ENCODE results near the gene CMPK1. TPM values are rescaled to one million over a fixed set of nuclear protein-coding genes. Genes with fewer than 3 reads are reported as not detected.
"Not testable (repeated sequence)": the region's sequence is repeated elsewhere in the genome, so short reads cannot be mapped to it uniquely, and the experiment has no call there.

The CMPK1 gene
- total RNA-seq, 3 donors from 2014 or later = 104 to 116 (median 107) TPM

DNA sequence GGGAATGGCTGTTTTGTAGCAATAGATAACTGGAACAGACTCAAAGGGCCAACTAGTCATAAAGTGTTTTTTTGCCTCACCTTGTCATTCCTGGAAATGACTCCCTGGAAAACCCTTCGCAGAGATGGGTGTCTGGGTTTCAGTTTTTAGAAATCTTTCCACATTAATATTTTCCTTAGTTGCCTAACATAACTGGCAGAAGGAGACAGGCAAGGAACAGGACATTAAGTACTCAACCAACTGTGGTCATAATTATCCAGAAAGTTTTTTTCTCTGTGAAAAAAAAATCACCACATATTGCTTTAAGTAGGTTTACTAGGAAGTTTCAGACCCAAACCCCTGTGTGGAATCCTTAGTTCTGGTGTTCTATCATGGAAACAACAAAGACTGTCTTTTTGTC, 3.4 kb upstream of the CMPK1 start:
- Mint-ChIP-seq H3K4me3 (no peak overlapping the region), H3K36me3 (ENCODE audit: insufficient read depth) (no peaks in the 10 kb centered on the region), H3K9me3 (no peaks in the 10 kb centered on the region), H3K4me1 (ENCODE audit: low read depth) (peaks cover 6% of the 10 kb centered on the region), H3K27me3 (ENCODE audit: low read depth) (no peaks in the 10 kb centered on the region)
- ATAC-seq = no peak
- no peak for DNase-seq

DNA sequence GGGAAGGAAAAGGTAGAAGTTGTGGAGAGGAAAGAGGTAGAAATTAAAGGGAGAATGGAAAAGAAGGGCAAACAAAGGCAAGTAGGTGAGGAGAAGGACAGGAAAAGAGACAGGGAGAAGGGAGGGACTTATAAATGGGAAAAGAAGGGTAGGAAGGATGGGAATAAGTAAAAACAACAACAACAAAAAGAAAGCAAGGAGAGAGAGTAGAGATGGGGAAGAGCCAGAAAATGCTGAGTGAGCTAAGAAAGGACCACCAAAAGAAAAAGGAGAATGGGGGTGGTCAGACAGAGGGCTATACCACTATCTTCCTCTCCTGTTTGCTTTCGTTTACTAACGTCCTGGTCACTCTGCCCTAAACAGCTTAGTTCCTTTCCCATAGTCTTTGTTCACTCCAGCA, 1.7 kb upstream of the CMPK1 start:
- no peak overlapping the region for H3K4me3 Mint-ChIP-seq
- H3K4me1 Mint-ChIP-seq (ENCODE audit: low read depth) = peaks cover 12% of the 10 kb centered on the region
- no peaks in the 10 kb centered on the region for H3K36me3 Mint-ChIP-seq (ENCODE audit: insufficient read depth)
- no peaks in the 10 kb centered on the region for H3K9me3 Mint-ChIP-seq
- ATAC-seq = no peak
- H3K27me3 Mint-ChIP-seq (ENCODE audit: low read depth) = no peaks in the 10 kb centered on the region
- no peak for DNase-seq

DNA sequence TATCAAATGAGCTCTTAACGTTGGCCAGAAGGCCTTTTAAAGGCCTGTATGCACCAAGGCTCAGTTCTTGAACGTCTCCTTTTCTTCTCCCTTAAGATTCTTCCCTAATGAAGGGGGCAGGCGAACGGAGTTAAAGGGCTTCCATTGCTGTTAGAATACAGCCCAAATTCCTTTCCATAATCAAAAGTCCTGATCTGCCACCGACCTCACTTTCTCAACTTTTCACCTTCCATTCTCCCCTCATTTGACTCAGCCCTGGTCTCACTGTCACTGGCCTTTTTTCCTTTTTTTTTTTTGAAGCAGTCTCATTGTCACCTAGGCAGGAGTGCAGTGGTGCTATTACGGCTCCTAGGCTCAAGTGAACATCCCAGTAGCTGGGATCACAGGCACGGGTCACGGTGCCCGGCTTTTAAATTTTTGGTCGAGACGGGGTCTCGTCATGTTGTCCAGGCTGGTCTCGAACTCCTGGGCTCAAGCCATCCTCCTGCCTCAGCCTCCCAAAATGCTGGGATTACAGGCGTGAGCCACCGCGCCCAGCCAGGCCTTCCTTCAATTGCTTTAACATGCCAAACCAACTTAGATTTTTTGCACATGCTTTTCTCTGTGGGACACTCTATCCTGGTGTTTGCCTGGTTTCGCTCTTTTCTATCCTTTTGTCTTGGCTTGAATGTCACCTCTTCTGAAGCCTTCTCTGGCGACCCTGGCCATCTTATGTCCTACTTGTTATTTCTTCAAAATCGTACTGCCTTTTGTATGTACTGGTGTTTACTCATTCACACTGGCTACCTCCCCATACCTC, 612 bp upstream of the CMPK1 start:
- DNase-seq = no peak
- no peaks in the 10 kb centered on the region for H3K9me3 Mint-ChIP-seq
- H3K4me1 Mint-ChIP-seq (ENCODE audit: low read depth) = peaks cover 12% of the 10 kb centered on the region
- no peaks in the 10 kb centered on the region for H3K36me3 Mint-ChIP-seq (ENCODE audit: insufficient read depth)
- no peaks in the 10 kb centered on the region for H3K27me3 Mint-ChIP-seq (ENCODE audit: low read depth)
- no peak overlapping the region for H3K4me3 Mint-ChIP-seq
- no peak for ATAC-seq

DNA sequence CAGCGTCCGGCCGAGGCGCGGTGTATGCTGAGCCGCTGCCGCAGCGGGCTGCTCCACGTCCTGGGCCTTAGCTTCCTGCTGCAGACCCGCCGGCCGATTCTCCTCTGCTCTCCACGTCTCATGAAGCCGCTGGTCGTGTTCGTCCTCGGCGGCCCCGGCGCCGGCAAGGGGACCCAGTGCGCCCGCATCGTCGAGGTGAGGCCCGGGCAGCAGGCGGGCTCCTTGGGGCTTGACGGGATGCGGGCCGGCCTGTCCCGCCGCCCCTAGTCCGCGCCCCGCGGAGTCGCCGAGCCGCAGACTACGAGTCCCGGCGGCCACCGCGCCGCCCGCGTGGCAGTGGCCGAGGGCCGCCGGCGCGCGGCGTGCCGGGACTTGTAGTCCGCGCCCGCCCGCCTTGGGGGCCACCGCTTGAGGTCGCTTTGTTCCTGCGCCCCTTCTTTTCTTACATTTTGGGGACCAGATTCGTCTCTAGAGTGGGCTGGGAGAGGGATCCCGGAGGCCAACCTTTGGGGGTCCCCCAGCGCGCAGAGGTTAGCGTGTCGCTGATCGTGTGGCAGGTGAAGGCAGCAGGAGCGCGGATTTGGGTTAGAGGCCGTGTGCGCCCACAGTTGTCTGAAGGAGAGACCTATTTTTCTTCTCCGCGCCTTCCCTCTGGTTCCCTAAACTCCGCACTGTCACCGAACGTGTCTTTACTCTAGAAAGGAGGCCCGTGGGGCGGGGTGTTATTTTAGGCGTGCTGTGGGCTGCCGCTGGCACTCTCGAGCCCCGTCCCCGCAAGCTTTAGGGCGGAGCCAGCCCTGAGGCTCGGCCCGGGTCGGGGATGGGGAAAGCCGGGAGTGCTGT, 553 bp downstream of the CMPK1 start:
- Mint-ChIP-seq H3K27me3 (ENCODE audit: low read depth) (no peaks in the 10 kb centered on the region), H3K9me3 (no peaks in the 10 kb centered on the region), H3K4me1 (ENCODE audit: low read depth) (peaks cover 15% of the 10 kb centered on the region), H3K36me3 (ENCODE audit: insufficient read depth) (no peaks in the 10 kb centered on the region), H3K4me3 (peak overlapping the region; percentile 94)
- ATAC-seq = peak; percentile 94 to 95
- peak; percentile 64 for DNase-seq

DNA sequence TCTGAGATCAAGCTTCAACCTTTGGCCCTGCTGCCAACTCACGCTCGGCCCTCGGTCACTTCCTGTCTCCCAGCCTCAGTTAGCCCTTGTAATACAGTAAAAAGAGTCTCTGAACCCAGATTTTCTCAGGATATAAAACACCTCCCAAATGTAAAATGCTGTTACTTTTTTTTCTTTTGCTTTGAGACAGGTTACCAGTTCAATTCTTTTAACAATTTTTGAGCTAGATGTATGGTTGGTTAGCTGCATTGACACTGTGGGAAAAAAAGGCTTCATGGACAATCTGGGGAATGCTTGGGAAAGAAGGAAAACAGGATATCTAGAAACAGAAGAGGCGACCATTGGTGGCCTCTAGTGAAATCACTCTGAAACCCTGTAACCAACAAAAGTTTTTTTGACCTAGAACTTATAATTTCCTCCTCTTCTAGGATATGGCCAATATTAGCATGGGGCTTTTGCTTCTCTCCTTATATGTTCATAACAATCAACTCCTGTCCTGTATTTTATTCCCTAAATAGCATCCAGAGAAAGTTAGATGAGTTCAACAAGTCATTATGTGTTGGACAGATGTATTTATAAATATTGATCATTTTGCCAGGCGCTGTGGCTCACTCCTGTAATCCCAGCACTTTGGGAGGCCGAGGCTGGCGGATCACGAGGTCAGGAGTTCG, 1.3 kb downstream of the CMPK1 start:
- DNase-seq (no peak), ATAC-seq (no peak)
- Mint-ChIP-seq H3K4me1 (ENCODE audit: low read depth) (peaks cover 18% of the 10 kb centered on the region), H3K9me3 (no peaks in the 10 kb centered on the region), H3K27me3 (ENCODE audit: low read depth) (no peaks in the 10 kb centered on the region), H3K4me3 (peak overlapping the region; percentile 94), H3K36me3 (ENCODE audit: insufficient read depth) (no peaks in the 10 kb centered on the region)

DNA sequence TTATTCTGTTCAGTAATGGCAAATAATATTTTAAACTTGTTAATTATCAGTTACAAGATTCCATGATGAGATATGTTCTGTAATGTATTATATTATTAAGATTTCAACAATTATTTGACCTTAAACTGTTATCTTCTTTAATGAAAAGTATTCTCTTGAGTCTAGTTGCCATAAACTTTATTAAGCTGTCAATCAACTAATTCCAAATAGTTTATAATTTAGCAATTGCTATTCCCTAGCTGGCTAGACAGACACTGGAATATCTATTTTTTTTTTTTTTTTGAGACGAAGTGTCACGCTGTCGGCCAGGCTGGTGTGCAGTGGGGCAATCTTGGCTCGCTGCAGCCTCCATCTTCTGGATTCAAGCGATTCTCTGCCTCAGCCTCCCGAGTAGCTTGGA, 3.8 kb downstream of the CMPK1 start:
- Mint-ChIP-seq H3K27me3 (ENCODE audit: low read depth) (no peaks in the 10 kb centered on the region), H3K9me3 (no peaks in the 10 kb centered on the region), H3K4me3 (no peak overlapping the region), H3K4me1 (ENCODE audit: low read depth) (peaks cover 25% of the 10 kb centered on the region), H3K36me3 (ENCODE audit: insufficient read depth) (peaks cover 4% of the 10 kb centered on the region)
- ATAC-seq = no peak
- DNase-seq = no peak

DNA sequence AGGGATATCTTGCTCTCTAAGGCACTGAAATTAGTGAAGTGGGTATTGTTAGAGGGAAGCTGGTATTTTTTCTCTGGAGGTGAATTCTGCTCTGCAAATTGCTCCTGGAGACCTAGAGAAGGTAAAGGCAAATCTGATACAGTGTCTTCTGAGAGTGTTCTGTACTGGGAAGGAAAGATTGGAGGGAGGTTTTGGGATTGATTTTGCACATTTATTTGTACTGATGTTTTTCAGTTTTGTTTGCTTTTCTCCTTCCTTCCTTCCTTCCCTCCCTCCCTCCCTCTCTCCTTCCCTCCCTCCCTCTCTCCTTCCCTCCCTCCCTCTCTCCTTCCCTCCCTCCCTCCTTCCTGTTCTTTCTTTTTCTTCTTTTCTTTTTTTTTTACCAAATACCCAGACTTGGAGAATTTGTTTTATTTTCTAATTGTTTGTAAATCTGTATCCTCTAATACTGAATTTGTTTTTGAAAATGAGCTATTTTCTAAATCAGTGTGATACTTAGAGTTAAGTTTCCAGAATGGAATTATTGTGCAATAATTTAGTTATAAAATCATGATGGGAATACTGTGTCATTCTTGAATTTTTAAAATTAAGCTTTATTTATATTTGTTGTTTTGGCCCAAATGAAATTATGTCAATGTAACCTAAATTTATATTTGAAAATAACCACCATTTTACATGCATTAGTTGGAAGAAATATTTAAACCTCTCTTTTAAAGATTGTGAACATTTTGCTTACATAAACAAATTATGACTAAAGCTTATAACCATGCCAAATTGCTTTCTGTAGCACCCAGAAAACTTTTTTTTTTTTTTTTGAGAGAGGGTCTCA, 4.9 kb downstream of the CMPK1 start:
- Mint-ChIP-seq H3K4me3 (no peak overlapping the region), H3K27me3 (ENCODE audit: low read depth) (no peaks in the 10 kb centered on the region), H3K36me3 (ENCODE audit: insufficient read depth) (peaks cover 6% of the 10 kb centered on the region), H3K4me1 (ENCODE audit: low read depth) (peaks cover 25% of the 10 kb centered on the region), H3K9me3 (no peaks in the 10 kb centered on the region)
- ATAC-seq (no peak), DNase-seq (no peak)

DNA sequence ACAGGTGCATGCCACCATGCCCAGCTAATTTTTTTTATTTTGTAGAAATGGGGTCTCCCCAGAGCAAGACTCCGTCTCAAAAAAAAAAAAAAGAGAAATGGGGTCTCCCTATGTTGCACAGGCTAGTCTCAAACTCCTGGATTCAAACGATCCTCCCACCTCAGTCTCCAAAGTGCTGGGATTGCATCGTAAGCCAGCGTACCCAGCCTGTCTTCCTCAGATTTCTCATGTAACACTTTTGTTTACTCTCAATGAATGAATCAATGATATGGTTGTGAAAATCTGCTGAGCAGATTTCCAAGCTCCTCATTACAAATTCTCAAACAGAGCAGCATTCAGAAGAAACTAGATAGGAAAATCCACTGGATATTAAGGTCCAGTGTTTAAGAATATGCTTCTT, 6.6 kb downstream of the CMPK1 start:
- H3K27me3 Mint-ChIP-seq (ENCODE audit: low read depth) = no peaks in the 10 kb centered on the region
- H3K36me3 Mint-ChIP-seq (ENCODE audit: insufficient read depth) = peaks cover 11% of the 10 kb centered on the region
- ATAC-seq = no peak
- DNase-seq = no peak
- H3K9me3 Mint-ChIP-seq = no peaks in the 10 kb centered on the region
- H3K4me3 Mint-ChIP-seq = no peak overlapping the region
- peaks cover 22% of the 10 kb centered on the region for H3K4me1 Mint-ChIP-seq (ENCODE audit: low read depth)

DNA sequence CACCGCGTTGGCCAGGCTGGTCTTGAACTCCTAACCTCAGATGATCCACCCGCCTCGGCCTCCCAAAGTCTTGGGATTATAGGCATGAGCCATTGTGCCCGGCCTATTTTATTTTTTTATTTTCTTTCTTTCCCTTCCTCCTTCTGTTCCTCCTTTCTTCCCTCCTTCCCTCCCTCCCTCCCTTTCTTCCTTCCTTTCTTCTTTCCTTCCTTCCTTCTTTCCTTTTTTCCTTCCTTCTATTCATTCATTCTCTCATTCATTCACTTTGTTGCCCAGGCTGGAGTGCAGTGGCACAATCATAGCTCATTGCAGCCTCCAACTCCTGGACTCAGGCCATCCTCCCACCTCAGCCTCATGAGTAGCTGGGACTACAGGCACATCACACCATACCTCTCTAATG, 13.4 kb downstream of the CMPK1 start:
- DNase-seq; ATAC-seq; H3K9me3 Mint-ChIP-seq; H3K4me3 Mint-ChIP-seq; H3K27me3 Mint-ChIP-seq (ENCODE audit: low read depth): not testable (repeated sequence)
- Mint-ChIP-seq H3K36me3 (ENCODE audit: insufficient read depth) (peaks cover 17% of the 10 kb centered on the region), H3K4me1 (ENCODE audit: low read depth) (peaks cover 20% of the 10 kb centered on the region)

DNA sequence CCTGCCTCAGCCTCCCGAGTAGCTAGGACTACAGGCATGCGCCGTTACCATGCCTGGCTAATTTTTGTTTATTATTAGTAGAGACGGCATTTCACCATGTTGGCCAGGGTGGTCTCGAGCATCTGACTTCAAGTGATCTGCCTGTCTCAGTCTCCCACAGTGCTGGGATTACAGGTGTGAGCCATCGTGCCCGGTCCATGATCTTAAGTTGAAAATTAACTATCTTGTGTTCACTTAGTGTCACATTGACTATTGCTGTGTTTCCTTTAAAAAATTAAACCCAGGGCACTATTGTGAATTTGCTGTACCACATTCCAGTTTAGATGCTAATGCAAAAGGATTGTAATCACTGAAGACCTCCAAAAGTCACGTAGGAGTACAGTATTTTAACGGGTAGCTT, 14.1 kb downstream of the CMPK1 start:
- peaks cover 17% of the 10 kb centered on the region for H3K36me3 Mint-ChIP-seq (ENCODE audit: insufficient read depth)
- peaks cover 4% of the 10 kb centered on the region for H3K9me3 Mint-ChIP-seq
- no peak overlapping the region for H3K4me3 Mint-ChIP-seq
- no peaks in the 10 kb centered on the region for H3K27me3 Mint-ChIP-seq (ENCODE audit: low read depth)
- no peak for ATAC-seq
- H3K4me1 Mint-ChIP-seq (ENCODE audit: low read depth) = peaks cover 24% of the 10 kb centered on the region
- no peak for DNase-seq

DNA sequence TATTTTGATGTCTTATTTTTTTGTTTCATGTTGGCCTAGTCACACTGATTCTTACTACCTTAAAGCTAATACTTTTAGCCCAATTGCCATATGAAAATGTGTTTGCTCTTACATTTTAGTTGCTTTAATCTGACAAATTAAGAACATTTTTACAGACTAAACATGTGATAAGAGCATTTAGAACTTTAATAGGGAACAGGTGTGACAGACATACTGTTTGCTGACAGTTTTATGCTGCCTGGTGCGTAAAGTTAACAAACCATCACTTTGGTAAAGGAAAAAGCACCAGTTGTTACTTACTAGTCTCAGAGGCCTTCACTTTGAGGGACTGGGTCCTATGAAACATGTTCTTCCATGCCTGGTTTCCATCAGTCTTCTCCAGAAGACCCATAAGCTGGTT, 14.7 kb downstream of the CMPK1 start:
- Mint-ChIP-seq H3K4me1 (ENCODE audit: low read depth) (peaks cover 27% of the 10 kb centered on the region), H3K9me3 (peaks cover 4% of the 10 kb centered on the region), H3K27me3 (ENCODE audit: low read depth) (no peaks in the 10 kb centered on the region), H3K4me3 (no peak overlapping the region), H3K36me3 (ENCODE audit: insufficient read depth) (peaks cover 17% of the 10 kb centered on the region)
- ATAC-seq = no peak
- no peak for DNase-seq

DNA sequence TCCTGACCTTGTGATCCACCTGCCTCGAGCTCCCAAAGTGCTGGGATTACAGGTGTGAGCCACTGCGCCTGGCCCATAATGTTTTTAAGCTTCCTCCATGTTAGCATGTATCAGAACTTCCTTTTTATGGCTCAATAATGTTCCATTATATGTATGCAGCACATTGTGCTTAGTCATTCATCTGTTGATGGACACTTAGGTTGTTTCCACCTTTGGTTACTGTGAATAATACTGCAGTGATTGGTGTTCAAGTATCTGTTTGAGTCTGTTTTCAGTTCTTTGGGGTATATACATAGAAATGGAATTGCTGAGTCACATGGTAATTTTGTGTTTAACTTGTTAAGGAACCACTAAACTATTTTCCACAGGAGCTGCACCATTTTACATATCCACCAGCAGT, 17.7 kb downstream of the CMPK1 start:
- ATAC-seq (peak; percentile 98 to 99), DNase-seq (no peak)
- Mint-ChIP-seq H3K9me3 (peaks cover 4% of the 10 kb centered on the region), H3K27me3 (ENCODE audit: low read depth) (no peaks in the 10 kb centered on the region), H3K4me3 (no peak overlapping the region), H3K36me3 (ENCODE audit: insufficient read depth) (peaks cover 10% of the 10 kb centered on the region), H3K4me1 (ENCODE audit: low read depth) (peaks cover 30% of the 10 kb centered on the region)

DNA sequence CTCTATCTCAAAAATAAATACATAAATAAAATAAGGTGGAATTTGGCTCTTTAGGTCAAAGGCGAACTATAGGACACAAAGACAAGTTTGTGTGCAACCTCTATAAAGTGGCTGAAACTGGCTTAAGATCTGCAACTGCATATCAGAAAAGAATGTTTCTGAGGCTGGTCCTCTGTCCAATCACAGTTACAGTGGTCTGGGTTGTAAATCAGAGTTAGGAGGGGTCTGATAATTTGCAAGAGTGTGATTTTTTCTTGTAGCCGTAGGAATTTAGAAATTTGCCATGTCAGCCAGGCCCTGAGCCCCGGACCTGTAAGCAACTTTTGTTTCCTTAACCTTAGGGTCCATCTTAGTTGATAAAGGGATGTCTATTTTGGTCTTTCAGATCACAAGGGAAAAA, 27.8 kb downstream of the CMPK1 start:
- no peaks in the 10 kb centered on the region for H3K9me3 Mint-ChIP-seq
- H3K27me3 Mint-ChIP-seq (ENCODE audit: low read depth) = no peaks in the 10 kb centered on the region
- peaks cover 6% of the 10 kb centered on the region for H3K4me1 Mint-ChIP-seq (ENCODE audit: low read depth)
- ATAC-seq (no peak), DNase-seq (no peak)
- no peak overlapping the region for H3K4me3 Mint-ChIP-seq
- H3K36me3 Mint-ChIP-seq (ENCODE audit: insufficient read depth) = peaks cover 2% of the 10 kb centered on the region

DNA sequence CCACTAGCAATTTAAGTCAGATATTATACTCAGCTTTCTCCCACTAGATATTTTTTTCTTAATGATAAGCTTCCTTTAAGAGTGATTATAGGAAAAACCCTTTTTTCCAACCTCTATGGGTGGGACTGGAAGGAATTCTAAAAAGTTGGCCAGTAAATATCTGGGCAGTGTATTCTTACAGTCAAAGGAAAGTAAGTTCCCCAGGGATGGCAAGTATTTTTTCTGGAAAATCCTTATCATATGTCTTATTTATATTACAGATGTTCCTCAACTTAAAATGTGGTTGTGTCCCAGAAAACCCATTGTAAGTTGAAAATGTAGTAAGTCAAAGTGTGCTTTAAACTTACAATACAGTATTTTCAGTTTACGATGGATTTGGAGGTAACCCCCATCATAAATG, 29.2 kb downstream of the CMPK1 start:
- ATAC-seq (no peak), DNase-seq (no peak)
- Mint-ChIP-seq H3K27me3 (ENCODE audit: low read depth) (no peaks in the 10 kb centered on the region), H3K9me3 (no peaks in the 10 kb centered on the region), H3K4me1 (ENCODE audit: low read depth) (peaks cover 6% of the 10 kb centered on the region), H3K4me3 (no peak overlapping the region), H3K36me3 (ENCODE audit: insufficient read depth) (peaks cover 2% of the 10 kb centered on the region)

Data from activated T-cell treated with anti-CD3 and anti-CD28 coated beads, Interleukin-2, amount 50 U/mL, for 4 hours (primary cell).